Ascending aorta (tissue), 2 donors: ENCODE data around the gene S100A5. TPM values are rescaled to one million over a fixed set of nuclear protein-coding genes. Genes with fewer than 3 reads are reported as not detected.

Experiments used
- DNase-seq, 2 donors: peaks; one replicate each; pipeline ENCODE4 v3.0.0-alpha.2; 2019; ENCODE audit warnings: low spot score in 2 of 2
- H3K27ac ChIP-seq, 2 donors: fragments of 200-600 bp; sonication (generic); one replicate each; pipeline ENCODE4 v1.5.1; 2016 to 2017; ENCODE audit warnings: mild to moderate bottlenecking in 1 of 2
- H3K27me3 ChIP-seq: fragments of 200-600 bp; sonication (generic); one replicate; pipeline ENCODE4 v1.5.1; 2017
- H3K36me3 ChIP-seq, 2 donors: fragments of 200-600 bp; sonication (generic); one replicate each; pipeline ENCODE4 v1.5.1; 2016
- H3K4me1 ChIP-seq, 2 donors: fragments of 200-600 bp; sonication (generic); one replicate each; pipeline ENCODE4 v1.5.1; 2016 to 2017; ENCODE audit warnings: mild to moderate bottlenecking in 1 of 2
- H3K4me3 ChIP-seq, 2 donors: fragments of 200-600 bp; sonication (generic); one replicate each; pipeline ENCODE4 v1.5.1; 2016 to 2017; ENCODE audit warnings: mild to moderate bottlenecking in 1 of 2
- H3K9me3 ChIP-seq, 2 donors: fragments of 200-600 bp; sonication (generic); one replicate each; pipeline ENCODE4 v1.5.1; 2016
- CTCF ChIP-seq, 3 experiments: fragments of 200-600 bp in 2 of 3; fragments of 450-650 bp in 1 of 3; sonication (generic) in 2 of 3; IDR thresholded peaks; one replicate each; pipeline ENCODE4 v1.5.1; 2016 to 2019; ENCODE audit warnings: antibody characterized with exemption in 3 of 3, mild to moderate bottlenecking in 1 of 3, moderate library complexity in 1 of 3
- intact Hi-C: fragments of 100-400 bp; cut with DNase I; formaldehyde crosslinking; loops from one replicate; pipeline ENCODE4 v1.15.1; 2023
- total RNA-seq: library from RNA; depleted of rRNA; stranded (reverse); fragments of >200 nt; gene quantifications from one replicate; pipeline ENCODE4 v1.1.0, GENCODE V29; 2016

S100A5 gene
- total RNA-seq, 1 donor from 2014 or later, result not detected

GRCh38 chr1:153513023-153513422, 27.7 kb downstream of the S100A5 start:
- DNase-seq, result peak in 1 of 2 donors; percentile 60
- TF ChIP-seq CTCF (IDR thresholded peaks at IDR 0.05), result peak in 1 of 3 experiments; percentile 16
- no peak overlapping the region for H3K4me3 ChIP-seq
- intact Hi-C loops, result no loop called here
- H3K4me1 ChIP-seq, result peaks cover 0 to 6% of the 10 kb centered on the region in 2 donors
- no peak overlapping the region for H3K27ac ChIP-seq
- H3K9me3 ChIP-seq, result no peaks in the 10 kb centered on the region
- H3K27me3 ChIP-seq, result no peaks in the 10 kb centered on the region
- no peaks in the 10 kb centered on the region for H3K36me3 ChIP-seq

- DNase-seq, result peak in 1 of 2 donors; percentile 93
- Histone ChIP-seq H3K4me1 (peaks cover 11 to 24% of the 10 kb centered on the region in 2 donors), H3K4me3 (no peak overlapping the region), H3K36me3 (no peaks in the 10 kb centered on the region), H3K27me3 (no peaks in the 10 kb centered on the region), H3K27ac (no peak overlapping the region), H3K9me3 (no peaks in the 10 kb centered on the region)
- intact Hi-C loops, result loop anchor here (1.0 to 2.0 kb wide), 3 partner anchors 22 to 106 kb away; partner anchors contain the start of gene S100A14
- peak; percentile 93 to 95 (median 93) for TF ChIP-seq CTCF (IDR thresholded peaks at IDR 0.05)
Measured at GRCh38 chr1:153510984-153511410, 29.7 kb downstream of the S100A5 start.

GRCh38 chr1:153509729-153510354, 30.9 kb downstream of the S100A5 start:
- no peaks in the 10 kb centered on the region for H3K27me3 ChIP-seq
- no peaks in the 10 kb centered on the region for H3K36me3 ChIP-seq
- peaks cover 11 to 25% of the 10 kb centered on the region in 2 donors for H3K4me1 ChIP-seq
- no peak overlapping the region for H3K4me3 ChIP-seq
- H3K27ac ChIP-seq, result no peak overlapping the region
- intact Hi-C loops, result loop anchor here (2.0 to 5.0 kb wide), 3 partner anchors 23 to 117 kb away; partner anchors contain the start of genes S100A1, S100A13 and S100A14
- peak in 2 of 3 experiments; percentile 32 to 43 for TF ChIP-seq CTCF (IDR thresholded peaks at IDR 0.05)
- peak in 1 of 2 donors; percentile 66 for DNase-seq
- H3K9me3 ChIP-seq, result no peaks in the 10 kb centered on the region

- Histone ChIP-seq H3K27me3 (no peaks in the 10 kb centered on the region), H3K4me3 (no peak overlapping the region), H3K4me1 (peaks cover 11 to 25% of the 10 kb centered on the region in 2 donors), H3K9me3 (no peaks in the 10 kb centered on the region), H3K36me3 (no peaks in the 10 kb centered on the region), H3K27ac (no peak overlapping the region)
- intact Hi-C loops, result loop anchor here (5.0 kb wide), 1 partner anchor 118 kb away; the partner anchor contains the start of genes S100A1 and S100A13
- peak in 1 of 2 donors; percentile 37 for DNase-seq
- TF ChIP-seq CTCF (IDR thresholded peaks at IDR 0.05), result no peak
Measured at GRCh38 chr1:153509036-153509435, 31.7 kb downstream of the S100A5 start.

- H3K4me3 ChIP-seq, result no peak overlapping the region
- H3K27ac ChIP-seq, result peak overlapping the region; percentile 78 to 94
- peak in 1 of 2 donors; percentile 60 for DNase-seq
- no peak for TF ChIP-seq CTCF (IDR thresholded peaks at IDR 0.05)
- no peaks in the 10 kb centered on the region for H3K27me3 ChIP-seq
- no peaks in the 10 kb centered on the region for H3K9me3 ChIP-seq
- H3K36me3 ChIP-seq, result no peaks in the 10 kb centered on the region
- intact Hi-C loops, result loop anchor here (2.0 to 5.0 kb wide), 2 partner anchors 17 to 119 kb away; partner anchors contain the start of genes S100A1 and S100A13
- H3K4me1 ChIP-seq, result peaks cover 11 to 25% of the 10 kb centered on the region in 2 donors
Measured at GRCh38 chr1:153507926-153508583, 32.7 kb downstream of the S100A5 start.
